NCI-H2227 (cell line): Measurements from ENCODE around the gene AASDHPPT.
A peak's percentile ranks its signal among the peaks of the same experiment; 100 is the strongest.
"Not testable (repeated sequence)": the region's sequence is repeated elsewhere in the genome, so short reads cannot be mapped to it uniquely, and the experiment has no call there.

ENCODE experiments used
- DNase-seq: peaks from one replicate; lab custom pipeline; 2025; ENCODE audit not compliant: unreplicated experiment; lab: John Stamatoyannopoulos, UW

Gene AASDHPPT, protein sequence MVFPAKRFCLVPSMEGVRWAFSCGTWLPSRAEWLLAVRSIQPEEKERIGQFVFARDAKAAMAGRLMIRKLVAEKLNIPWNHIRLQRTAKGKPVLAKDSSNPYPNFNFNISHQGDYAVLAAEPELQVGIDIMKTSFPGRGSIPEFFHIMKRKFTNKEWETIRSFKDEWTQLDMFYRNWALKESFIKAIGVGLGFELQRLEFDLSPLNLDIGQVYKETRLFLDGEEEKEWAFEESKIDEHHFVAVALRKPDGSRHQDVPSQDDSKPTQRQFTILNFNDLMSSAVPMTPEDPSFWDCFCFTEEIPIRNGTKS

DNA sequence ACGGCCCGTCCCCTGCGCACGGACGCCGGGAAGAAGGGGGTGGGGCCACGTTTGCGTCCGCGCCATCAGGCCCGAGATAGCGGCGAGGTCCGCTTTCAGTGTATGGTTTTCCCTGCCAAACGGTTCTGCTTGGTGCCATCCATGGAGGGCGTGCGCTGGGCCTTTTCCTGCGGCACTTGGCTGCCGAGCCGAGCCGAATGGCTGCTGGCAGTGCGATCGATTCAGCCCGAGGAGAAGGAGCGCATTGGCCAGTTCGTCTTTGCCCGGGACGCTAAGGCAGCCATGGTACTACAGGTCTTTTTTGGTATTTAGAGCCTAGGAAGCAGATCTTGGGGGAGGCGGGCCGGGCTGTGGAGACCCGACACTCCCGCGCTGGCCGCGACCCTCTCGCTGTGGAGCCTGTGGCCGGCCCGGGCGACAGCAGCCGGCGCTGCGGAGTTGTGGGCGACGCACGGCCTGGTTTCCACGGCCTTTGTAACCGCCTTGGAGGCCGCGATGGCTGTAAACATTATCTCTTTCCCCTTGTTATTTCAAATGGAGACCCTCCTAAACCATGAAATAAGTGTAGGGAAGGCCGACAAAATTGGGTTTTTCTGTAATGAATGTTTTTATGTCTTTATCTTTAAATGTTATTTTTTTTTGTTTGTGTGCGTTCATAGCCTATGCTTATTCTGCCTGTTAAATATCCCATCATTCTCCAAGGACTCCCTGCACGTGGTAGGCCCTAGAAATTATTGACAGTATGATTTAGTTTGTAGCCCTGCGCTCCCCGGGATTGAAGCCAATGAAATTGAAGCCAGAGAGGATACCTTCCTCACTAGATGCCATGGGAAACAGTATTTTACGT, at the start of gene AASDHPPT:
Gene AASDHPPT, plus strand, starts transcription at position 54 of the 847 bp plus-strand sequence. Its CDS starts 49 bp downstream, at position 103.
- peak; percentile 39 for DNase-seq

DNA sequence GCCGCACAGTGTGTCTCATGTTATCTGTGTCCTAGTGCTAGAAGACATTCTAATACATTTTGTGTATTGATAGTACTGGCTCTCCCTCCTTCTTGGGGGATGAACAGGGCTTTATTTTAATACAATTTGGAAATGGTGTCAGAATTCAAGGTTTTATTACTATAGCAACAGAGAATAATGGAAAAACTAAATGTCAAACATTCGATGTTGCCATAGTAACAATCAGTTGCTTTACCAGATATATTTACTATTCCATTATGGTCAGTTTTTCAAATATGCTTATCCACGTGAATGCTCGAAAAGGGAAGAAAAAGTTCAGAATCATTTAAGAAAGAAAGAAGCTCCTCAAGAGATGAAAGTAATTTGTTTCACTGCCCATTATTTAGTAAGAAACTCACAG, 46.9 kb upstream of the AASDHPPT start:
- DNase-seq, result no peak

DNA sequence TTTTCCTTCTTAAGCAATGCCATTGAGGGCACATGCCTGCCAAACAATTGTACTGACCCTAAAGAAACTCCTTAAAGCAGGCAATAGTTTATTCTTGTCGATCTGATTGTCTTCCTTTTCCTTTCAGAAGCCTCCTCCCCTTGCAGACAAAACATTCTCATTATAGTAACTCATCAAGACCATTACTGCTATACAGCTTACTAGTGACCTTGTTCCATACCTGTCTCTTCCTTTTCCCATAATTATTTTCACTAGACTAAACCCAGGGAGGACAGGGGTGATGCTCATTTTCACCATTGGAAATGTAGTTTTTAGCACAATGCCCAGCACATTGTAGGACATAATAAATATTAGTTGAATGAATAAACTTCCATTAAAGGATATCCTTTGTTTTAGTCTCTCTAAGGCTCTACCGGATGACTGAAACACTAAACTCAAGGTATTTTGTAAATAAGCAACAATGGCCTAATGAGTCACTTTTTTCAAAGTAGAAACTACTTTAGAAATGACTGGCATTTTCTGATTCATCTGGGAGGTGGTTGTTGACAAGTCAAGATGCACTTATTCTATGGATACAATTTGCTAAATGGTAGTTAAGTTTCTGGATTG, 46.2 kb upstream of the AASDHPPT start:
- no peak for DNase-seq

DNA sequence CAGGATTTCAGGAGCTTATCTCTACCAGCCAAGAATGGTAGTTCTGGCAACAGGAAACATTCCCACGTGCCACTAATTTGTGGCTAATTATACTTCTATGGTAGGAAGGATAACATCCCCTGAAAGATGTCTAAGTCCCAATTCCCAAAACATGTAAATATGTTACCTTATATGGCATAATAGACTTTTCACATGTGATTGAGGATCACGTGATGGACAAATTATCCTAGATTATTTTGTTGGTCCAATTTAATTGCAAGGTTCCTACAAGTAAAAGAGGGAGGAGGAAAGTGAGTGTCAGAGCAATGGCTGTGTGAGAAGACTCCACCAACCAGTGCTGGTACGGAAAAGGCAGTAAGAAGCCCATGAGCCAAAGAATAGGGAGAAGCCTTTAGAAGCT, 45.5 kb upstream of the AASDHPPT start:
- DNase-seq, result no peak

- no peak for DNase-seq
These were observed 44.6 kb upstream of the AASDHPPT start for GRCh38 chr11:106032861-106033260.

- no peak for DNase-seq
These were observed 33.9 kb upstream of the AASDHPPT start for GRCh38 chr11:106043540-106043939.

- DNase-seq, result no peak
These were observed 29.8 kb upstream of the AASDHPPT start for GRCh38 chr11:106047631-106048030.

- no peak for DNase-seq
These were observed 27.6 kb upstream of the AASDHPPT start for GRCh38 chr11:106049727-106050476.

GRCh38 chr11:106051103-106051502, 26.4 kb upstream of the AASDHPPT start:
- no peak for DNase-seq

DNA sequence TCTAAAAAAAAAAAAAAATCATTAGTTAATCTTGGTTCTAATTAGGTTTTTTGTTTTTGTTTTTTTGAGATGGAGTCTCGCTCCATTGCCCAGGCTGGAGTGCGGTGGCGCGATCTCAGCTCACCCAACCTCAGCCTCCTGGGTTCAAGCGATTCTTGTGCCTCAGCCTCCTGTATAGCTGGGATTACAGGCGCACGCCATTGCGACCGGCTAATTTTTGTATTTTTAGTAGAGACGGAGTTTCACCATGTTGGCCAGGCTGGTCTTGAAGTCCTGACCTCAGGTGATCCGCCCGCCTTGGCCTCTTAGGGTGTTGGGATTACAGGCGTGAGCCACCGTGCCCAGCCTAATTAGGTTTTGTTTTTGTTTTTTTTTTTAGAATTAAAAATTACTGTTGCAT, 19.1 kb upstream of the AASDHPPT start:
- not testable (repeated sequence) for DNase-seq

DNA sequence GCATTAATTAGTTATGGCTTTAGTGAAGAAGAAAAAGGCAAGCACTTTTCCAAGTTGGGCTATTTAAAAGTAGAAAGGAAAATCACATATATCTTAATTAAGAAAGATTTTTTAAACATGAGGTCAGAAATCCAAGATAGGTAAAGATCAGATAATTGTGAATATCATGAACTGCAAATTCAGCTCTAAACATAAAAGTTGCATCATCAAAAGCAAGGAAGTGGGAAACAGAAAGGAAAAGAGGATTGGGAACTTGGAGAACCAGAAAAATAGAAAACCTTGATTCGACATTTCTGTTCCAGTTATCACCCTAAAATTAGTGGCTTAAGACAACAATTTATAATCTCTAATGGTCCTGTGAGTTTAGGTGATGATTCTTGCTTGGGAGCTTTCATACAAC, 17.8 kb upstream of the AASDHPPT start:
- no peak for DNase-seq

- DNase-seq, result no peak
These were observed 16.1 kb upstream of the AASDHPPT start for GRCh38 chr11:106061249-106061784.

DNA sequence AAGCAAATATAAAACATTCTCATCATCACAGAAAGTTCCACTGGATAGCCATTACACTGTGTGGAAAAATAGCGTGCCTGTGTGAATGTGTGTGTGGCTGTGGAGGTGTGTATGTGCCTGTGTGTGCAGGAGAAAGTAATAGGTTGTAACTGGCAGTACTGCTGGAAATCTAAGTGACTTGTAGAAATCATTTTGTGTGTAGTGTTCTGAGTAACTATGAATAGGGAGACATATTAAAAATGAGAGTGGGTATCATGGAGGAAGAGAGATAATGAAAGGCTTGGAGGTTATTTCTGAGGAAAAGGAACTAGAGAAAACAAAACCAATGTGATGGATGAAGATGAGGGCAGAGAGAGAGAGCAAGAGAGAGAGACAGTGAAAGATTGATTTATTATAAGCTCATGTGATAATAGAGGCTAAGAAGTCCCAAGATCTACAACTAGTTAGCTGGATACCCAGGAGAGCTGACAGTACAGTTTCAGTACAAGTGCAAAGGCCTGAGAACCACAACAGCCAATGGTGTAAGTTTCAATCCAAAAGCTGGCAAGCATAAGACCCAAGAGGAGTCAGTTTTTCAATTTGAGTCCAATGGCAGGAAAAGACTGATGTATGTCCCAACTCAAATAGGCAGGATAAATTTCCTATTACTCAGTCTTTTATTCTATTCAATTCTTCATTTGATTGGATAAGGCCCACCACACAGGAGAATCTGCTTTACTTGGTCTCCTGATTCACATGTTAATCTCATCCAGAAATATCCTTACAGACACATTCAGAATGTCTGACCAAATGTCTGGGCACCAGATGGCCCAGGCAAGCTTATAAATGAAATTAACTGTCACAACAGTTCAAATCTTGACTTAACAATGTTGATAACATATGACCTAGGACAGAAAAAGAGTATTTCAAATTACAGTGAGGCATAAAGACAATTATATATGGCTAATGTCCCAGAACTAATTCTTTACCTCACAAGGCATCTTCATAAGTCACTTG, 15.2 kb upstream of the AASDHPPT start:
- no peak for DNase-seq

DNA sequence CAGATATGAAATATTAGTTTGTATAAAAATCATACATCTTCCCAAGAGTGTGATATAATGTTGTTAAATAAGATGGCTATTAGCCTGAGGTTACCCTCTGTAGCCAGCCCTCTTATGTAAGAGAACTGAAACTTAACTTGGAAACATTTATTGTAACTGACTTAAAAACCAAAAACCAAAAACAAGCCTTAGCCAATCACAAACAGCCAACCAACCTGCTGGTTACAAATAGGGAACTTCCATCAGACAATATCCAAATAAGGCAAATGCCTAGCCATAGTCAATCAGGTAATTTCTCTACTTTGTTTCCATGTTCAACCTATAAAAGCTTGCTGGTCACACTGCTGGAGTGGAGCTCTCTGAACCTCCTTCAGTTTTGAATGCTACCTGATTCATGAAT, 14.5 kb upstream of the AASDHPPT start:
- DNase-seq, result no peak

DNA sequence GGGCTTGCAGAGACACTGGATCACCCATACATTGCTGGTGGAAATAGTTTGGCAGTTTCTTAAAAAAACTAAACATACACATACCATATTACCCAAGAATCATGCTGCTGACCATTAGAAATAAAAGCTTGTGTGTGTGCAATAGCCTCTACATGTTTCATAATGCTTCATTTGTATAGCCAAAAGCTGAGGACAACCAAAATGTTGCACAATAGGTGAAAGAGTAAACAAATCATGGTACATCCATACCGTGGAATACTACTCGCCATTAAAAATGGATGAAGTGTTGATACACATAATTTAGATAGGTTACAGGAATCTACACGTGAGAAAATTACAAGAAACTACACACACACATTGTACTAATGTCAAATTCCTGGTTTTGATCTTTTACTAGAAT, 6.9 kb upstream of the AASDHPPT start:
- no peak for DNase-seq

- no peak for DNase-seq
These were observed 4.7 kb upstream of the AASDHPPT start for GRCh38 chr11:106072804-106073203.

- DNase-seq, result peak; percentile 33
These were observed 1.1 kb upstream of the AASDHPPT start for GRCh38 chr11:106076171-106076918.

DNA sequence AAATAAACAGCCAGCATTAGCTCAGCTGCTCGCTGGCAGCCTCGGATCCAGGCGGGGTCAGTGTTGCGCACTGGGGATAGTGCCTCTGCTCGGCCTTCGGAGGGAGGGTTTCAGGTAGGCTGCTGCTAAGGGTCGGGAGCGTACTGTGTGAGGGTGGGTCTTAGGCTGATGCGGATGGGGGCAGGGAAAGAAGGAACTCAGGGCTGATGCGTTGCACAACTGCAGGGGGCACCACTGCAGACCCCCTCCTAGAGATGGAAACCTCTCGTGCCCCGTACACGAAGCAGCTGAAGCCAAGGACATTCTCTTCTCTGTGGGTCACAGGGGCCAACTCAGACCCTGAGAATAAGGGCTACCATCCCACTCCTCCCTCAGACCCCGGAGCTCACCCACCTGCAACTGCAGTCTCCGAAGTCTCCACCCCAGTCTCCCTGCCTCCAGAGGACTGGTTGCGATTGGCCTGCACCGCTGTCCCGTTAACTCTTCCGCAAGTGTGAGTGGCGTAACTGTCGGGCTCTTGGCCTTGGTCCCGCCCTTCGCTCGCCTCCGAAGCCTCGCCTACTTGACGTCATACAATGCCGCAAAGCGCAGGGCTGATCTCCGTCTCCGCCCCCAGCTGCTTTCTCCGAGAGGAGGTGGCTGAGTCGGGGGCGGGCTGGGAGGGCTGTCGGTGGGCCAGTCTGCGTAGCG, 398 bp upstream of the AASDHPPT start, which contains the start of gene KBTBD3:
Gene KBTBD3, minus strand, starts transcription at position 429 of the 690 bp plus-strand sequence. CDS start 18,250 bp downstream, outside the sequence.
- DNase-seq, result peak; percentile 98
